GM19438 (cell line): Measurements from ENCODE around the gene SLC6A3.
"Not testable (repeated sequence)": the region's sequence is repeated elsewhere in the genome, so short reads cannot be mapped to it uniquely, and the experiment has no call there.

Source experiments
- ATAC-seq: cut with Tn5 transposase; IDR thresholded peaks from one replicate; pipeline ENCODE4 v1.9.1; 2021; ENCODE audit warnings: low read depth; ENCODE audit not compliant: unreplicated experiment

Gene SLC6A3

GRCh38 chr5:1376981-1377380 lies 68.3 kb downstream of the SLC6A3 start:
- no peak for ATAC-seq

- ATAC-seq: no peak
Observed at GRCh38 chr5:1375871-1376810, 69.1 kb downstream of the SLC6A3 start.

- ATAC-seq: no peak
Observed at GRCh38 chr5:1374679-1375055, 70.6 kb downstream of the SLC6A3 start.

- no peak for ATAC-seq
Observed at GRCh38 chr5:1374030-1374678, 71.1 kb downstream of the SLC6A3 start.

- not testable (repeated sequence) for ATAC-seq
Observed at GRCh38 chr5:1371972-1372342, 73.3 kb downstream of the SLC6A3 start.

- no peak for ATAC-seq
Observed at GRCh38 chr5:1371218-1371971, 73.8 kb downstream of the SLC6A3 start.

GRCh38 chr5:1370006-1370405 lies 75.2 kb downstream of the SLC6A3 start:
- ATAC-seq: no peak

- no peak for ATAC-seq
Observed at GRCh38 chr5:1368756-1369155, 76.5 kb downstream of the SLC6A3 start.

GRCh38 chr5:1368236-1368635 lies 77.0 kb downstream of the SLC6A3 start:
- ATAC-seq: no peak

GRCh38 chr5:1367149-1367548 lies 78.1 kb downstream of the SLC6A3 start:
- no peak for ATAC-seq

- peak; percentile 77 for ATAC-seq
Observed at GRCh38 chr5:1366514-1366913, 78.7 kb downstream of the SLC6A3 start.

GRCh38 chr5:1364211-1364610 lies 81.0 kb downstream of the SLC6A3 start:
- ATAC-seq: no peak

- ATAC-seq: no peak
Observed at GRCh38 chr5:1363581-1363980, 81.7 kb downstream of the SLC6A3 start.

- no peak for ATAC-seq
Observed at GRCh38 chr5:1363160-1363559, 82.1 kb downstream of the SLC6A3 start.

- ATAC-seq: no peak
Observed at GRCh38 chr5:1362242-1363015, 82.8 kb downstream of the SLC6A3 start.

- ATAC-seq: no peak
Observed at GRCh38 chr5:1360861-1361260, 84.4 kb downstream of the SLC6A3 start.

- ATAC-seq: not testable (repeated sequence)
Observed at GRCh38 chr5:1360367-1360766, 84.9 kb downstream of the SLC6A3 start.

- no peak for ATAC-seq
Observed at GRCh38 chr5:1359713-1360112, 85.5 kb downstream of the SLC6A3 start.

GRCh38 chr5:1359031-1359645 lies 86.1 kb downstream of the SLC6A3 start:
- ATAC-seq: no peak

GRCh38 chr5:1358726-1359025 lies 86.6 kb downstream of the SLC6A3 start:
- ATAC-seq: no peak
